Activated CD4-positive, alpha-beta memory T cell treated with anti-CD3 and anti-CD28 coated beads, Interleukin-2, amount 10 ng/mL, durations not matched to agents 7 days and 5 days (primary cell): ENCODE measurements around the gene PTPRO. TPM values are rescaled to one million over a fixed set of nuclear protein-coding genes. Genes with fewer than 3 reads are reported as not detected.

Experiments used
- CTCF ChIA-PET: fragments of 350-600 bp; sonication (Branson Sonifier 250); formaldehyde crosslinking; loops from one replicate; lab custom pipeline; 2021; ENCODE audit warnings: antibody characterized with exemption, inconsistent platforms; lab: Charles Lee
- POLR2A ChIA-PET: fragments of 350-600 bp; sonication (Branson Sonifier 250); formaldehyde crosslinking; loops from one replicate; lab custom pipeline; 2021; ENCODE audit warnings: antibody characterized with exemption; lab: Charles Lee
- DNase-seq: peaks from one replicate; pipeline ENCODE4 v3.0.0-alpha.2; 2020
- H3K27ac Mint-ChIP-seq: one replicate; pipeline ENCODE4 v1.8.0; 2021; ENCODE audit warnings: mild to moderate bottlenecking, mixed read lengths
- H3K27me3 Mint-ChIP-seq: one replicate; pipeline ENCODE4 v1.8.0; 2021; ENCODE audit warnings: mixed read lengths
- H3K36me3 Mint-ChIP-seq: one replicate; pipeline ENCODE4 v1.8.0; 2021; ENCODE audit warnings: low read depth, mixed read lengths
- H3K4me1 Mint-ChIP-seq: one replicate; pipeline ENCODE4 v1.8.0; 2021; ENCODE audit warnings: mixed read lengths
- H3K4me3 Mint-ChIP-seq: one replicate; pipeline ENCODE4 v1.8.0; 2021; ENCODE audit warnings: mild to moderate bottlenecking, mixed read lengths
- H3K9me3 Mint-ChIP-seq: one replicate; pipeline ENCODE4 v1.8.0; 2021; ENCODE audit warnings: mixed read lengths
- total RNA-seq, 2 experiments: library from RNA; stranded (reverse); gene quantifications; one replicate each; pipeline ENCODE4 v1.2.3, GENCODE V29; 2021

PTPRO gene
- total RNA-seq, 2 experiments from 2014 or later: 1.5 to 2.5 TPM

DNA sequence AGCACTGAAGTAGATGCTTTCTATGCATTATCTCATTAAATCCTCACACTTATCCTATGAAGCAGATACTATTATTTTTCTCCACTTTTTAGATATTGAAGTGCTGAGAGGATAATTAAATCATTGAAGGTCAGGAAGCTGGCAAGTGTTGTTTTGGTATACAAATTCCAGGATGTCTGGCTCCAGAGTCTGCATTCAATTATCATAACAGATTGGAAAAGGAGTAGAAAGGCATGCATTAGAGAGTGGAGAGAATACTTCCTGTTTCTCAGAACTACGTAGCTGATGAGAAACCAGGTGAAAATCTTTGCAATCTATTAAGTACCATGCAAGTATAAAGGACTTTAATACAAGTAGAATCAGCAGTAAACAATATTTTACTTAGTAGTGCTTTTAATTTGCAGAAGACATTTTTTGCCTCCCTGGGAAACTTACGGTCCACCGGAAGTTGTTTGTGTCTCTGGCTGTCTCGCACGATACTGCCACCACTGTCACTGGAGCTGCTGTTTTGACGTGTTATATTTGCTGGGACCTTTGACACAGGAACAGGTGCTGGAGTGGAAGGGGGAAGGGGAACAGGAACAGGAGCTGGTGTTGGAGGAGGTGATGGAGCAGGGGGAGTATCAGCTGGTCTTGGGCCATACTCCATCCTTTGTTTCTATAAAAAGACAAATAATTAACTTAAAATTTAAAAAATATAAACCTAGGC is 308.9 kb downstream of the PTPRO start:
- Mint-ChIP-seq H3K27ac (no peak overlapping the region), H3K36me3 (no peaks in the 10 kb centered on the region), H3K4me3 (no peak overlapping the region), H3K9me3 (no peaks in the 10 kb centered on the region), H3K27me3 (peaks cover 3% of the 10 kb centered on the region), H3K4me1 (no peaks in the 10 kb centered on the region)
- DNase-seq: no peak
- ChIA-PET POLR2A (no interaction called here), CTCF (no interaction called here)

DNA sequence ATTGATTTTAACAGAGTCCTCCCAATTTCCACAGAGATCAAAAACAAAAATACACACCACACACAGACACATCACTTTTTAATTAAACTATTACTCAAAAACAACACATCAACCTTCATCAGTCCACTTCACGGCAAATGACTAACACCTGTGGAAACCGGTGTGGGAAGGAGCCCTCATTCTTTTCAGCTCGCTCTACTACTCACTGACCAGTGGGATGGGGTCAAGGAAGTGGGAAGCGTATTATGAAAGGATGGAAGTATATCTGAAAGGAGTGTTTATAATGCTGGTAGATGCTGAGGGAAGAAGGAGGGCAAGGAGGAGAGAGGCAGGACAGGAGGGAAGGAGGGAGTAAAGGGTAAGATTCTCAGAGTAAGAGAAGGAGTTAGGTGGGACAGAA is 310.4 kb downstream of the PTPRO start:
- H3K36me3 Mint-ChIP-seq: no peaks in the 10 kb centered on the region
- POLR2A ChIA-PET: no interaction called here

GRCh38 chr12:15633201-15633600 is 310.9 kb downstream of the PTPRO start:
- Mint-ChIP-seq H3K27ac (no peak overlapping the region), H3K9me3 (no peaks in the 10 kb centered on the region), H3K36me3 (no peaks in the 10 kb centered on the region), H3K4me1 (no peaks in the 10 kb centered on the region), H3K4me3 (no peak overlapping the region), H3K27me3 (peaks cover 3% of the 10 kb centered on the region)
- ChIA-PET CTCF (no interaction called here), POLR2A (no interaction called here)
- DNase-seq: no peak

More for the DNA sequence above, 310.4 kb downstream of the PTPRO start:
- no peak overlapping the region for H3K27ac Mint-ChIP-seq
- H3K4me1 Mint-ChIP-seq: no peaks in the 10 kb centered on the region
- H3K9me3 Mint-ChIP-seq: no peaks in the 10 kb centered on the region
- CTCF ChIA-PET: no interaction called here
- peaks cover 3% of the 10 kb centered on the region for H3K27me3 Mint-ChIP-seq
- DNase-seq: no peak
- no peak overlapping the region for H3K4me3 Mint-ChIP-seq

DNA sequence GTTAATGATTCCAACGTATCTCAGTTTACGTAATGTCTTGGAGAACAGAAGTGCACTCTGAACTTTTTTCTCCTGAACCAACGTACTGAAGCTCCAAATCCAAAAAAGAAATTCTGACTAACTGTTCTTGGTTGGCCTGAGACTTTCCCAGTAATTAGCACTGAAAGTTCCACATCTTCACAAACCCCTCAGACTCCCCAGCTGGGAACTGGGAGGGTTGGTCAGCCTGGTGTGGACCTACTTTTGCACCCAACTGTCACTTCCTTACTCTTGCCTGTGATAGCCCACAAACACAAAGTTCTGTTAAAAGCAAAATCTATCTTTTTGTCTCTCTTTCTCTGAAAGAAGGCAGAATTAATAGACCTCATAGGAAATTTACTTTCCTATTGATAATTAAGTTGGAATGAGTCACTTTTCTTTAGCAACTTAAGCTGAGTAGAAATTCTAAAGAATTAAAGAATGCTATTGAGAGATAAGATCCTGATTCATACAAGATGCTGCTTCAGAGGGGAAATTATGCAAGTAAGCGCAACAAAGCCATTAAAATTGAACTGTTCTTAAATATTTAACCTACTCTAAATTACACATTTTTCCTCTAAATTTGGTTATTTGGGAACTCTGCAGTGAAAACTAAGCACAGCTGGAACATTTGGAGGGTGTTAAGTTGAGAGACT is 311.8 kb downstream of the PTPRO start:
- Mint-ChIP-seq H3K27me3 (peaks cover 3% of the 10 kb centered on the region), H3K36me3 (no peaks in the 10 kb centered on the region), H3K27ac (no peak overlapping the region), H3K4me1 (no peaks in the 10 kb centered on the region), H3K4me3 (no peak overlapping the region), H3K9me3 (no peaks in the 10 kb centered on the region)
- ChIA-PET CTCF (no interaction called here), POLR2A (no interaction called here)
- no peak for DNase-seq

DNA sequence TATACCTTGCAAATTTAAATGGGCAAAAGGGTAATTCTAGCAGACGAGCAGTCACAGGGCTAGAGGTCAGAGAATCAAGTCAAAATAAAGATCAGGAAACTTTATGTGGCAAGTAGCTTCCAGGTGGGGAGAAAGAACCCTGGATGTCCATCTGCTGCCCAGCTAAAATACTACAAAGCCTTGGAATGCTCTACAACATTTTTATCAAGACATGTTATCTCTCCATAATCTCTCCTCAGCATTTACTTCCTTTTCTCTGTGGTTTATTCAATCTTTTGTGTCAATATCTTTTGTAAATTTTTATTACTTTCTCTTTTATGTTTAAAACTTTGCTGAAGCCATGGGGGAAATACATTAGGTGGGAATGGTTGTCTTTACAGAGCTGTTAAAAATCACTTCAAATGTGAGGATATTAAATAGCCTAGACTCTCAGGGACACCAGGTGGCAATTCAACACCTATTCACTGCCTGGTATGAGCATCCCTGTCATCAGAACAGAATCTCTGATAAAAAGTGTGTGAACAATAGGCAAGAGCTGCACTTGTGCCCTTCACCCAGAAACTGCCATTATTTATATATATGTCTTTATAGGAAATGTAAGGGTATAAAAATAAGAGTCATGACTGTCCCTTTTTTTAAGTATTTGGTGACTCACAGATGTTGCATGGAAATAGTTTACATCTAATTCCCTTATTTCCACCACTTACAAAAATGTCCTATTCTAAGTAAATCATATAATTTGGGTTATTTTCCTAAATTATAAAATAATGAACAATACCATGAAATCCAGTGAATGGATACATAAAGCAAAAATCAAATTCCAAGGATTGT is 314.0 kb downstream of the PTPRO start:
- Mint-ChIP-seq H3K27ac (no peak overlapping the region), H3K9me3 (no peaks in the 10 kb centered on the region), H3K4me3 (no peak overlapping the region), H3K4me1 (no peaks in the 10 kb centered on the region), H3K36me3 (no peaks in the 10 kb centered on the region), H3K27me3 (peaks cover 3% of the 10 kb centered on the region)
- ChIA-PET CTCF (no interaction called here), POLR2A (no interaction called here)
- no peak for DNase-seq

GRCh38 chr12:15638231-15638630 is 315.9 kb downstream of the PTPRO start:
- Mint-ChIP-seq H3K27ac (no peak overlapping the region), H3K4me3 (no peak overlapping the region), H3K9me3 (no peaks in the 10 kb centered on the region), H3K4me1 (no peaks in the 10 kb centered on the region), H3K36me3 (no peaks in the 10 kb centered on the region), H3K27me3 (no peaks in the 10 kb centered on the region)
- DNase-seq: no peak
- CTCF ChIA-PET: no interaction called here
- POLR2A ChIA-PET: no interaction called here

DNA sequence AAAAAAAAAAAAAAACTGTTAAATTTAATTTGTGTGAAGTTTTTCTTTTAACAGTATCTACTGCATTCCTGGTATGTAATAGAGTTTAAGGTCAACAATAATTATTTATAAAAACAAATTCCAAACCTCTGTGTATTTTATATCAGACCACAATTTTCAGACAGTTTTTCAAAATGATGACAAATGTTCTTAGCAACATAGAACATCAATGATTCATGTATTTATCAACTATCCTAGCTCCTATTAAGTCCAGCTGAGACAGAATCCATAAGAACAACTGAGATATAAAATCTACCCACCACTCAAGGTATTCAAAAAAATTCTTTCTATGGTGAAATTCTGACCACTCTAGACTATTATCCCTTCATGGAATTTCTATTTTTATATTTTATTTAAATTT is 322.4 kb downstream of the PTPRO start:
- ChIA-PET POLR2A (no interaction called here), CTCF (interaction anchor here (0.7 kb wide), 1 partner anchor 30 kb away, joined by 3 read pairs; no protein-coding TSS in a partner anchor)
- Mint-ChIP-seq H3K27me3 (no peaks in the 10 kb centered on the region), H3K4me3 (no peak overlapping the region), H3K4me1 (no peaks in the 10 kb centered on the region), H3K36me3 (no peaks in the 10 kb centered on the region), H3K27ac (no peak overlapping the region), H3K9me3 (no peaks in the 10 kb centered on the region)
- no peak for DNase-seq

DNA sequence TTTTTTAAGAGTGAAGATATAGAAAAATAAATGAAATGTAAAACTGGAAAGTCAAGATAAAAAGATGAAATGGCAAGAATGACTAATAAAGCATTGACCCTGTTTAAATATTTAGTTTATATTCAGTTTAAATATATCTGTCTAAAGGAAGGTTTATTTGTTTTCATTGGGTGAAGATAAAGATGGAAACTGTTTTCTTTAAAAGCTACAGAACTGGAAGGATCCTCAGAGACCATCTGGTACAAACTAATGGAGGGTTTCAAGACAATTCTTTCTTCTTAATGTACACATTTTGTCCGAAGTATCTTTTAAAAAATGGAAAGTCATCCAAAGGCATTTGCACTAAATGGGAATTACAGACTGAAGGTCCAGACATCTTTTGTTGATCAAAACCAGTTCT is 324.3 kb downstream of the PTPRO start:
- DNase-seq: no peak
- no peaks in the 10 kb centered on the region for H3K36me3 Mint-ChIP-seq
- no peak overlapping the region for H3K27ac Mint-ChIP-seq
- peaks cover 2% of the 10 kb centered on the region for H3K27me3 Mint-ChIP-seq
- H3K4me3 Mint-ChIP-seq: no peak overlapping the region
- ChIA-PET POLR2A (interaction anchor here (0.6 kb wide), 1 partner anchor 181 kb away, joined by 3 read pairs; no protein-coding TSS in a partner anchor), CTCF (no interaction called here)
- no peaks in the 10 kb centered on the region for H3K9me3 Mint-ChIP-seq
- H3K4me1 Mint-ChIP-seq: peaks cover 4% of the 10 kb centered on the region

Other genes starting within 250 kb of the PTPRO start
- gene RERG, start 101.1 kb upstream of the PTPRO start, total RNA-seq: not detected